Measurements from ENCODE around the gene CACNA1G. TPM values are rescaled to one million over a fixed set of nuclear protein-coding genes. Genes with fewer than 3 reads are reported as not detected.
A peak's percentile ranks its signal among the peaks of the same experiment; 100 is the strongest.

The CACNA1G gene
- total and polyA plus RNA-seq, 2 donors from 2014 or later: 0.06 TPM; not detected in 1

DNA sequence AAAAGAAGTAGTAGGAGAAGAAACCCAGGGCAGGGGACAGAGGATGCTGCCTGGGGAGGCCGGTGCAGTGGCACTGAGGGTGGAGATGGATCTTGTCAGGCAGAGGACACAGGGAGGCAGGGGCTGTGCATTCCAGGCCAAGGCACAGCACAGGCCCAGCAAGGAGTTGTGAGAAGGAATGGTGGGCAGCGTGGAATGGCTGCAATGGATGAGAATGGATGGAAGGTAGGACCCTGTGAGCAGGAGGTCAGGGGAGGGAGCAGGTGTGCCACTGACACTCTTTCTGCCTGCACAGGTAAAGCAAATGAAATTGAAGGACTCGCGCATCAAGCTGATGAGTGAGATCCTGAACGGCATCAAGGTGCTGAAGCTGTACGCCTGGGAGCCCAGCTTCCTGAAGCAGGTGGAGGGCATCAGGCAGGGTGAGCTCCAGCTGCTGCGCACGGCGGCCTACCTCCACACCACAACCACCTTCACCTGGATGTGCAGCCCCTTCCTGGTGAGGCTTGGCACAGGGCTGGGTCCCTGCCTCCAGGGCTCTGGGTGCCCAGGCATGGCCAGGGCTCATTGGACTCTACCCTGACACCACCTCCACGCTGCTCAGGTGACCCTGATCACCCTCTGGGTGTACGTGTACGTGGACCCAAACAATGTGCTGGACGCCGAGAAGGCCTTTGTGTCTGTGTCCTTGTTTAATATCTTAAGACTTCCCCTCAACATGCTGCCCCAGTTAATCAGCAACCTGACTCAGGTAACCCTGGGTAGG, 106.9 kb downstream of the CACNA1G start:
- H3K4me1 ChIP-seq (ENCODE audit: control insufficient read depth in 2 of 3, insufficient read depth in 2 of 3, low read depth in 1 of 3, low read length in 3 of 3): peaks cover 0 to 11% (median 5%) of the 10 kb centered on the region in 3 donors
- H3K27me3 ChIP-seq (ENCODE audit: control insufficient read depth, insufficient read depth, low read length): no peaks in the 10 kb centered on the region
- no peak overlapping the region for H3K9ac ChIP-seq (ENCODE audit: low read length in 3 of 3)
- DNase-seq (peak in 1 of 5 donors; percentile 48), FAIRE-seq (no peak)
- no peak overlapping the region for H3K4me3 ChIP-seq (ENCODE audit: low read length in 3 of 3)
- no peak overlapping the region for H3K27ac ChIP-seq (ENCODE audit: low read depth in 2 of 2, low read length in 2 of 2)
- intact Hi-C loops (cut with DNase I): no loop called here
- TF ChIP-seq, protein P1, sequence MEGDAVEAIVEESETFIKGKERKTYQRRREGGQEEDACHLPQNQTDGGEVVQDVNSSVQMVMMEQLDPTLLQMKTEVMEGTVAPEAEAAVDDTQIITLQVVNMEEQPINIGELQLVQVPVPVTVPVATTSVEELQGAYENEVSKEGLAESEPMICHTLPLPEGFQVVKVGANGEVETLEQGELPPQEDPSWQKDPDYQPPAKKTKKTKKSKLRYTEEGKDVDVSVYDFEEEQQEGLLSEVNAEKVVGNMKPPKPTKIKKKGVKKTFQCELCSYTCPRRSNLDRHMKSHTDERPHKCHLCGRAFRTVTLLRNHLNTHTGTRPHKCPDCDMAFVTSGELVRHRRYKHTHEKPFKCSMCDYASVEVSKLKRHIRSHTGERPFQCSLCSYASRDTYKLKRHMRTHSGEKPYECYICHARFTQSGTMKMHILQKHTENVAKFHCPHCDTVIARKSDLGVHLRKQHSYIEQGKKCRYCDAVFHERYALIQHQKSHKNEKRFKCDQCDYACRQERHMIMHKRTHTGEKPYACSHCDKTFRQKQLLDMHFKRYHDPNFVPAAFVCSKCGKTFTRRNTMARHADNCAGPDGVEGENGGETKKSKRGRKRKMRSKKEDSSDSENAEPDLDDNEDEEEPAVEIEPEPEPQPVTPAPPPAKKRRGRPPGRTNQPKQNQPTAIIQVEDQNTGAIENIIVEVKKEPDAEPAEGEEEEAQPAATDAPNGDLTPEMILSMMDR (IDR thresholded peaks at IDR 0.05; ENCODE audit: borderline replicate concordance, extremely low read depth, insufficient read depth): no peak
- no peaks in the 10 kb centered on the region for H3K36me3 ChIP-seq (ENCODE audit: control insufficient read depth in 2 of 3, insufficient read depth in 3 of 3, low read length in 3 of 3)
- no peaks in the 10 kb centered on the region for H3K9me3 ChIP-seq (ENCODE audit: control insufficient read depth in 2 of 3, insufficient read depth in 1 of 3, low read length in 3 of 3)

DNA sequence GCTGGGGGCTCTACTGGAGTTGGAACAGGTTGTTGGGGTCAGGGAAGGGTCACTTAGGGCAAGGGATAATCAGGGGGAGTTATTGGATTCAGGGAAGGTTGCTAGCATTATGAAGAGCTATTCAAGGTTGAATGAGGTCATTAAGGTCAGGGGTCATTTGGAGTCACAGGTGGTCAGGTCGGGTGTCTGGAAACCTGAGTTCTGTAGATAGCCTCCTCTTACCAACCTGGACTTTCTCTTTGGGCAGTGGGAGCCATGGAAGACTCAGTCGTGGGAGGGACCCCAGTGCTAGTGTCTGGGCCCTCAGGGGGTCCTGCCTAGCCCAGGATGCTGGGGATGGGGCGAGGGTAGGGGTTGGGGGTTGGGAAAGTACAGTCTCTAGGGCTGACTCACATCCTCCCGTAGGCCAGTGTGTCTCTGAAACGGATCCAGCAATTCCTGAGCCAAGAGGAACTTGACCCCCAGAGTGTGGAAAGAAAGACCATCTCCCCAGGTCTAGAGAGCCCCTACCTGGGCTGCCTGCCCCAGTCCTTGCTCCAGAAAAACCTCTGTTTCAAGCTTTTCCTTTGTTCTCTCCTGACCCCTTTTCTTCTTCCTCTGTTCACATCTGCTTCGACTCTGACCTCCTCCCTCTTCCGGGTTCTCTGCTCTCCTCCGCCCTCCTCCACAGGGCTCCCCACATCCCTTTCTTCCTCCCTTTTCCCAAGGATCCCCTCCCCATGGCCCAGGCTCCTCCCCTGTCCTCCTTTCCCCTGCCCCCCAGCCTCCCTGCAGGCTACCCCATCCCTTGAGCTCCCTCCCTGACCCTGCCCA, 107.7 kb downstream of the CACNA1G start:
- H3K9ac ChIP-seq (ENCODE audit: low read length in 3 of 3): no peak overlapping the region
- peaks cover 0 to 11% (median 4%) of the 10 kb centered on the region in 3 donors for H3K4me1 ChIP-seq (ENCODE audit: control insufficient read depth in 2 of 3, insufficient read depth in 2 of 3, low read depth in 1 of 3, low read length in 3 of 3)
- intact Hi-C loops (cut with DNase I): no loop called here
- DNase-seq (peak in 1 of 5 donors; percentile 14), FAIRE-seq (no peak)
- no peaks in the 10 kb centered on the region for H3K36me3 ChIP-seq (ENCODE audit: control insufficient read depth in 2 of 3, insufficient read depth in 3 of 3, low read length in 3 of 3)
- H3K9me3 ChIP-seq (ENCODE audit: control insufficient read depth in 2 of 3, insufficient read depth in 1 of 3, low read length in 3 of 3): no peaks in the 10 kb centered on the region
- TF ChIP-seq, protein P1 (IDR thresholded peaks at IDR 0.05; ENCODE audit: borderline replicate concordance, extremely low read depth, insufficient read depth): no peak
- no peaks in the 10 kb centered on the region for H3K27me3 ChIP-seq (ENCODE audit: control insufficient read depth, insufficient read depth, low read length)
- H3K27ac ChIP-seq (ENCODE audit: low read depth in 2 of 2, low read length in 2 of 2): no peak overlapping the region
- H3K4me3 ChIP-seq (ENCODE audit: low read length in 3 of 3): no peak overlapping the region

DNA sequence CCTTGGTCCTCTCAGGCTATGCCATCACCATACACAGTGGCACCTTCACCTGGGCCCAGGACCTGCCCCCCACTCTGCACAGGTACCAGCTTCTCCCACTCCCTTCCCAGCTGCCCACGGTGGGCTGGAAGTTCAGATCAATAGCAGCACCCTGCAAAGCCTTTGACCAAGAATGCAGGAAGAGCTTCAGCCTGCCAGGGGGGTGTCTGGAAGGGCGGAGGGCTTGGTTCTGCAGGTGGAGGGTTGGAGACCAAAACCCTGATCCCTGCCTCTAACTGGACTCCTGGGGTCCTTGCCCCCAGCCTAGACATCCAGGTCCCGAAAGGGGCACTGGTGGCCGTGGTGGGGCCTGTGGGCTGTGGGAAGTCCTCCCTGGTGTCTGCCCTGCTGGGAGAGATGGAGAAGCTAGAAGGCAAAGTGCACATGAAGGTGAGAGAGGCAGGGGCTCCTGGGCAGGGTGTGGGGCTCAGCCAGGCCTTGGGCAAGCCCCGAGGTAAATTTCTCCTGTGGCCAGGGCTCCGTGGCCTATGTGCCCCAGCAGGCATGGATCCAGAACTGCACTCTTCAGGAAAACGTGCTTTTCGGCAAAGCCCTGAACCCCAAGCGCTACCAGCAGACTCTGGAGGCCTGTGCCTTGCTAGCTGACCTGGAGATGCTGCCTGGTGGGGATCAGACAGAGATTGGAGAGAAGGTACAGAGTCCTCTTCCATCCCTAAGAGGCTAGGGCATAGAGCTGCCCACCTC, 108.5 kb downstream of the CACNA1G start:
- intact Hi-C loops (cut with DNase I): no loop called here
- no peak for FAIRE-seq
- H3K4me3 ChIP-seq (ENCODE audit: low read length in 3 of 3): no peak overlapping the region
- DNase-seq: peak in 1 of 5 donors; percentile 55
- TF ChIP-seq, protein P1 (IDR thresholded peaks at IDR 0.05; ENCODE audit: borderline replicate concordance, extremely low read depth, insufficient read depth): no peak
- no peak overlapping the region for H3K27ac ChIP-seq (ENCODE audit: low read depth in 2 of 2, low read length in 2 of 2)
- no peak overlapping the region for H3K9ac ChIP-seq (ENCODE audit: low read length in 3 of 3)
- no peaks in the 10 kb centered on the region for H3K36me3 ChIP-seq (ENCODE audit: control insufficient read depth in 2 of 3, insufficient read depth in 3 of 3, low read length in 3 of 3)
- no peaks in the 10 kb centered on the region for H3K9me3 ChIP-seq (ENCODE audit: control insufficient read depth in 2 of 3, insufficient read depth in 1 of 3, low read length in 3 of 3)
- H3K27me3 ChIP-seq (ENCODE audit: control insufficient read depth, insufficient read depth, low read length): no peaks in the 10 kb centered on the region
- H3K4me1 ChIP-seq (ENCODE audit: control insufficient read depth in 2 of 3, insufficient read depth in 2 of 3, low read depth in 1 of 3, low read length in 3 of 3): peaks cover 0 to 8% (median 4%) of the 10 kb centered on the region in 3 donors

Measured in kidney (tissue), 14 donors.